ENCODE results near the gene KRT16.

The KRT16 gene

GRCh38 chr17:41651625-41652460 lies 39.3 kb upstream of the KRT16 start:
- Histone ChIP-seq H3K36me3 (ENCODE audit: insufficient read depth, insufficient read length, low read length) (no peaks in the 10 kb centered on the region), H3K4me3 (ENCODE audit: insufficient read length, low read depth) (no peak overlapping the region), H3K9ac (ENCODE audit: insufficient read length, low read depth) (no peak overlapping the region), H3K27me3 (ENCODE audit: insufficient read depth, insufficient read length) (no peaks in the 10 kb centered on the region), H3K9me3 (ENCODE audit: insufficient read depth, low read length) (no peaks in the 10 kb centered on the region), H3K4me1 (ENCODE audit: insufficient read depth, insufficient read length) (peaks cover 34% of the 10 kb centered on the region)
- no peak for DNase-seq (ENCODE audit: low read depth, low spot score)
- TF ChIP-seq ZNF274 (IDR thresholded peaks at IDR 0.05; ENCODE audit: low read depth, low read length) (no peak), SUZ12 (IDR thresholded peaks at IDR 0.05; ENCODE audit: extremely low read depth, insufficient read depth, insufficient read length) (no peak), YY1 (IDR thresholded peaks at IDR 0.05; ENCODE audit: insufficient read depth, insufficient read length) (no peak)

DNA sequence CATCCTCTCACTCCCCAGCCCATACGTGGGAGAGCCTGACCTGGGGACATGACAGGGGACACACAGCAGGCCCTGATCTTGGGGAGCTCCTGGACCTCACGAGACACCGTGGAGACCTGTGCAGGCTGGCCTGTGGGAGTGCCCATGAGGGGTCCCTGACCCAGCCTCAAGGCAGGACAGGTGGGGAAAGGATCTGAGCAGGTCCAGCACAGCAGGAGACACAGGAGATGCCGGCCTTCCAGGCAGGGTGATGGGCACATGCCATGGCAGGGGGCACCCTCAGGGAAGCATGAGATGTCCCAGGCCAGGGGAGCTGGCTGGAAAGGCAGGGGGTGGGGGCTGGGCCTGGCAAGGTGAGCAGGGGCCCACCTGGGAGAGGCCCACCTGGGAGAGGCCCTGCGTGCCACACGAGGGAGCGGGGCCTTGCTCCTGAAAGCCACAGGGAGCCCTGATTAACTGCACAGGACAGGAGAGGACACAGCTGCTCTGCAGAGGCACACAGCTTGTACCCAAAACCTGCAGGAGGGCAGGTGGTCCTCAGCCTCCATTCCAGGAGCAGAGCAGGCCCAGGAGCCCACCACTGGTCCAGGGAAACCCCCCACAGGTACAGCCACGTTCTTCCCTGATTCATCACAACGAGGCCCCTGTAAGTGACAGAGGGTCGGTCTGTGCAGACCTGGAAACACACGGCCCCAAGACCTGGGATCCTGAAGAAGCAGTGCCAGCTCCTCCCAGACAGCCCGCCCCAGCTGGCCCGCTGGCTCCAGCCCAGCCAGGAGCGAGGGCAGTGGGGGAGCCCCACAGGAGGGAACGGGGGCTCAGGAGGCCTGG lies 38.4 kb upstream of the KRT16 start:
- Histone ChIP-seq H3K9ac (ENCODE audit: insufficient read length, low read depth) (peak overlapping the region; percentile 5), H3K4me1 (ENCODE audit: insufficient read depth, insufficient read length) (peaks cover 34% of the 10 kb centered on the region), H3K36me3 (ENCODE audit: insufficient read depth, insufficient read length, low read length) (no peaks in the 10 kb centered on the region), H3K4me3 (ENCODE audit: insufficient read length, low read depth) (no peak overlapping the region), H3K27me3 (ENCODE audit: insufficient read depth, insufficient read length) (no peaks in the 10 kb centered on the region), H3K9me3 (ENCODE audit: insufficient read depth, low read length) (no peaks in the 10 kb centered on the region)
- TF ChIP-seq SUZ12 (IDR thresholded peaks at IDR 0.05; ENCODE audit: extremely low read depth, insufficient read depth, insufficient read length) (no peak), YY1 (IDR thresholded peaks at IDR 0.05; ENCODE audit: insufficient read depth, insufficient read length) (no peak)
- DNase-seq (ENCODE audit: low read depth, low spot score) = no peak

GRCh38 chr17:41649923-41650519 lies 37.5 kb upstream of the KRT16 start:
- H3K4me1 ChIP-seq (ENCODE audit: insufficient read depth, insufficient read length) = peaks cover 27% of the 10 kb centered on the region

GRCh38 chr17:41648411-41649195 lies 36.0 kb upstream of the KRT16 start:
- no peaks in the 10 kb centered on the region for H3K36me3 ChIP-seq (ENCODE audit: insufficient read depth, insufficient read length, low read length)
- H3K9me3 ChIP-seq (ENCODE audit: insufficient read depth, low read length) = no peaks in the 10 kb centered on the region
- H3K27me3 ChIP-seq (ENCODE audit: insufficient read depth, insufficient read length) = no peaks in the 10 kb centered on the region
- TF ChIP-seq ZNF274 (IDR thresholded peaks at IDR 0.05; ENCODE audit: low read depth, low read length) (no peak), YY1 (IDR thresholded peaks at IDR 0.05; ENCODE audit: insufficient read depth, insufficient read length) (no peak), SUZ12 (IDR thresholded peaks at IDR 0.05; ENCODE audit: extremely low read depth, insufficient read depth, insufficient read length) (no peak)
- DNase-seq (ENCODE audit: low read depth, low spot score) = peak; percentile 67
- peak overlapping the region; percentile 85 for H3K9ac ChIP-seq (ENCODE audit: insufficient read length, low read depth)
- H3K4me1 ChIP-seq (ENCODE audit: insufficient read depth, insufficient read length) = peaks cover 13% of the 10 kb centered on the region
- peak overlapping the region; percentile 39 for H3K4me3 ChIP-seq (ENCODE audit: insufficient read length, low read depth)

More at GRCh38 chr17:41649923-41650519, 37.5 kb upstream of the KRT16 start:
- Histone ChIP-seq H3K27me3 (ENCODE audit: insufficient read depth, insufficient read length) (no peaks in the 10 kb centered on the region), H3K9me3 (ENCODE audit: insufficient read depth, low read length) (no peaks in the 10 kb centered on the region), H3K36me3 (ENCODE audit: insufficient read depth, insufficient read length, low read length) (no peaks in the 10 kb centered on the region), H3K9ac (ENCODE audit: insufficient read length, low read depth) (no peak overlapping the region), H3K4me3 (ENCODE audit: insufficient read length, low read depth) (no peak overlapping the region)
- no peak for TF ChIP-seq ZNF274 (IDR thresholded peaks at IDR 0.05; ENCODE audit: low read depth, low read length)
- no peak for TF ChIP-seq YY1 (IDR thresholded peaks at IDR 0.05; ENCODE audit: insufficient read depth, insufficient read length)
- no peak for TF ChIP-seq SUZ12 (IDR thresholded peaks at IDR 0.05; ENCODE audit: extremely low read depth, insufficient read depth, insufficient read length)
- DNase-seq (ENCODE audit: low read depth, low spot score) = no peak

- Histone ChIP-seq H3K9ac (ENCODE audit: insufficient read length, low read depth) (peak overlapping the region; percentile 85), H3K4me1 (ENCODE audit: insufficient read depth, insufficient read length) (peaks cover 11% of the 10 kb centered on the region), H3K36me3 (ENCODE audit: insufficient read depth, insufficient read length, low read length) (no peaks in the 10 kb centered on the region), H3K4me3 (ENCODE audit: insufficient read length, low read depth) (peak overlapping the region; percentile 39), H3K9me3 (ENCODE audit: insufficient read depth, low read length) (no peaks in the 10 kb centered on the region), H3K27me3 (ENCODE audit: insufficient read depth, insufficient read length) (no peaks in the 10 kb centered on the region)
- peak; percentile 60 for DNase-seq (ENCODE audit: low read depth, low spot score)
- TF ChIP-seq ZNF274 (IDR thresholded peaks at IDR 0.05; ENCODE audit: low read depth, low read length) (no peak), SUZ12 (IDR thresholded peaks at IDR 0.05; ENCODE audit: extremely low read depth, insufficient read depth, insufficient read length) (no peak), YY1 (IDR thresholded peaks at IDR 0.05; ENCODE audit: insufficient read depth, insufficient read length) (no peak)
These were observed 35.4 kb upstream of the KRT16 start for GRCh38 chr17:41647940-41648410.

GRCh38 chr17:41647038-41647813 lies 34.7 kb upstream of the KRT16 start:
- Histone ChIP-seq H3K4me3 (ENCODE audit: insufficient read length, low read depth) (no peak overlapping the region), H3K36me3 (ENCODE audit: insufficient read depth, insufficient read length, low read length) (no peaks in the 10 kb centered on the region), H3K9ac (ENCODE audit: insufficient read length, low read depth) (peak overlapping the region; percentile 50), H3K9me3 (ENCODE audit: insufficient read depth, low read length) (no peaks in the 10 kb centered on the region), H3K4me1 (ENCODE audit: insufficient read depth, insufficient read length) (peaks cover 13% of the 10 kb centered on the region), H3K27me3 (ENCODE audit: insufficient read depth, insufficient read length) (no peaks in the 10 kb centered on the region)
- TF ChIP-seq SUZ12 (IDR thresholded peaks at IDR 0.05; ENCODE audit: extremely low read depth, insufficient read depth, insufficient read length) (no peak), YY1 (IDR thresholded peaks at IDR 0.05; ENCODE audit: insufficient read depth, insufficient read length) (no peak), ZNF274 (IDR thresholded peaks at IDR 0.05; ENCODE audit: low read depth, low read length) (no peak)
- DNase-seq (ENCODE audit: low read depth, low spot score) = no peak

All from NT2/D1 (cell line).